ENCODE results near the gene PAK6.

GRCh38 chr15:40305281-40305680, 66.4 kb downstream of the PAK6 start:
- no peak for TF ChIP-seq CTCF (conservative IDR thresholded peaks at IDR 0.05; ENCODE audit: low read length)
- TF ChIP-seq EZH2phosphoT487 (IDR thresholded peaks at IDR 0.05; ENCODE audit: borderline replicate concordance): no peak

Measured in Loucy (cell line).